Left ventricle myocardium inferior (tissue), 1 donor: Measurements from ENCODE around the gene SV2A. TPM values are rescaled to one million over a fixed set of nuclear protein-coding genes. Genes with fewer than 3 reads are reported as not detected.

ENCODE experiments used
- DNase-seq: peaks from one replicate; pipeline ENCODE4 v3.0.0-alpha.2; 2020
- H3K27ac ChIP-seq: fragments of 200-600 bp; replicated peaks from 2 replicates; pipeline ENCODE4 v1.8.0; 2021
- H3K27me3 ChIP-seq: fragments of 200-600 bp; 2 replicates; pipeline ENCODE4 v1.8.0; 2021; ENCODE audit warnings: low read depth
- H3K36me3 ChIP-seq: fragments of 200-600 bp; 2 replicates; pipeline ENCODE4 v1.8.0; 2021
- H3K4me1 ChIP-seq: fragments of 200-600 bp; 2 replicates; pipeline ENCODE4 v1.8.0; 2021
- H3K4me3 ChIP-seq: fragments of 200-600 bp; 2 replicates; pipeline ENCODE4 v1.8.0; 2021; ENCODE audit warnings: mild to moderate bottlenecking, moderate library complexity
- H3K9me3 ChIP-seq: fragments of 200-600 bp; replicated peaks from 2 replicates; pipeline ENCODE4 v1.8.0; 2021
- CTCF ChIP-seq: fragments of 200-600 bp; IDR thresholded peaks from 2 replicates; pipeline ENCODE4 v1.8.0; 2021; ENCODE audit warnings: antibody characterized with exemption, mild to moderate bottlenecking, borderline replicate concordance
- intact Hi-C: fragments of 100-400 bp; cut with micrococcal nuclease; formaldehyde crosslinking; loops from one replicate; pipeline ENCODE4 v1.11.0; 2022
- total RNA-seq: library from RNA; stranded (reverse); fragmentation: NEBNext Ultra II Directional; extraction: Animal tissue kit (Norgen Biotek cat#: 25700); gene quantifications from one replicate; pipeline ENCODE4 v1.2.1, GENCODE V29; 2021
- donor health status: DM: no; HTN: yes; CAD: no; lungs with severe emphysema.

The SV2A gene
- total RNA-seq, 1 donor from 2014 or later, result 0.44 TPM

- intact Hi-C loops, result no loop called here
- no peak for TF ChIP-seq CTCF
These were observed 8.1 kb upstream of the SV2A start for GRCh38 chr1:149925751-149926150.

GRCh38 chr1:149925345-149925744 lies 7.7 kb upstream of the SV2A start:
- TF ChIP-seq CTCF, result no peak
- peaks cover 47% of the 10 kb centered on the region for H3K4me1 ChIP-seq
- intact Hi-C loops, result no loop called here
- H3K27ac ChIP-seq, result no peak overlapping the region
- H3K4me3 ChIP-seq, result no peak overlapping the region
- no peaks in the 10 kb centered on the region for H3K27me3 ChIP-seq
- DNase-seq, result no peak
- H3K36me3 ChIP-seq, result peaks cover 54% of the 10 kb centered on the region
- H3K9me3 ChIP-seq, result no peaks in the 10 kb centered on the region

More at GRCh38 chr1:149925751-149926150, 8.1 kb upstream of the SV2A start:
- DNase-seq, result no peak
- peaks cover 54% of the 10 kb centered on the region for H3K36me3 ChIP-seq
- H3K4me1 ChIP-seq, result peaks cover 47% of the 10 kb centered on the region
- no peaks in the 10 kb centered on the region for H3K27me3 ChIP-seq
- no peak overlapping the region for H3K27ac ChIP-seq
- no peaks in the 10 kb centered on the region for H3K9me3 ChIP-seq
- H3K4me3 ChIP-seq, result peak overlapping the region; percentile 90

- Histone ChIP-seq H3K27ac (no peak overlapping the region), H3K36me3 (peaks cover 54% of the 10 kb centered on the region)
These were observed 6.0 kb upstream of the SV2A start for GRCh38 chr1:149923626-149924025.

GRCh38 chr1:149916898-149917252 lies 769 bp downstream of the SV2A start:
- Histone ChIP-seq H3K9me3 (no peaks in the 10 kb centered on the region), H3K27me3 (peaks cover 23% of the 10 kb centered on the region), H3K36me3 (peaks cover 5% of the 10 kb centered on the region), H3K4me3 (peak overlapping the region; percentile 59), H3K4me1 (peaks cover 10% of the 10 kb centered on the region), H3K27ac (no peak overlapping the region)
- intact Hi-C loops, result no loop called here
- DNase-seq, result no peak
- TF ChIP-seq CTCF, result no peak

More at GRCh38 chr1:149923626-149924025, 6.0 kb upstream of the SV2A start:
- TF ChIP-seq CTCF, result no peak
- Histone ChIP-seq H3K4me1 (peaks cover 42% of the 10 kb centered on the region), H3K9me3 (no peaks in the 10 kb centered on the region), H3K4me3 (no peak overlapping the region), H3K27me3 (peaks cover 3% of the 10 kb centered on the region)
- no peak for DNase-seq
- intact Hi-C loops, result no loop called here

GRCh38 chr1:149916193-149916897 lies 1.3 kb downstream of the SV2A start:
- intact Hi-C loops, result no loop called here
- H3K27ac ChIP-seq, result no peak overlapping the region
- no peaks in the 10 kb centered on the region for H3K36me3 ChIP-seq
- DNase-seq, result no peak
- H3K27me3 ChIP-seq, result peaks cover 23% of the 10 kb centered on the region
- peaks cover 10% of the 10 kb centered on the region for H3K4me1 ChIP-seq
- H3K4me3 ChIP-seq, result no peak overlapping the region
- H3K9me3 ChIP-seq, result no peaks in the 10 kb centered on the region
- no peak for TF ChIP-seq CTCF
